ENCODE measurements around the gene HDAC7. TPM values are rescaled to one million over a fixed set of nuclear protein-coding genes. Genes with fewer than 3 reads are reported as not detected.
"Not testable (repeated sequence)": the region's sequence is repeated elsewhere in the genome, so short reads cannot be mapped to it uniquely, and the experiment has no call there.

HDAC7 gene
- polyA plus RNA-seq, 4 donors = 74.5 to 93.2 (median 80.1) TPM

DNA sequence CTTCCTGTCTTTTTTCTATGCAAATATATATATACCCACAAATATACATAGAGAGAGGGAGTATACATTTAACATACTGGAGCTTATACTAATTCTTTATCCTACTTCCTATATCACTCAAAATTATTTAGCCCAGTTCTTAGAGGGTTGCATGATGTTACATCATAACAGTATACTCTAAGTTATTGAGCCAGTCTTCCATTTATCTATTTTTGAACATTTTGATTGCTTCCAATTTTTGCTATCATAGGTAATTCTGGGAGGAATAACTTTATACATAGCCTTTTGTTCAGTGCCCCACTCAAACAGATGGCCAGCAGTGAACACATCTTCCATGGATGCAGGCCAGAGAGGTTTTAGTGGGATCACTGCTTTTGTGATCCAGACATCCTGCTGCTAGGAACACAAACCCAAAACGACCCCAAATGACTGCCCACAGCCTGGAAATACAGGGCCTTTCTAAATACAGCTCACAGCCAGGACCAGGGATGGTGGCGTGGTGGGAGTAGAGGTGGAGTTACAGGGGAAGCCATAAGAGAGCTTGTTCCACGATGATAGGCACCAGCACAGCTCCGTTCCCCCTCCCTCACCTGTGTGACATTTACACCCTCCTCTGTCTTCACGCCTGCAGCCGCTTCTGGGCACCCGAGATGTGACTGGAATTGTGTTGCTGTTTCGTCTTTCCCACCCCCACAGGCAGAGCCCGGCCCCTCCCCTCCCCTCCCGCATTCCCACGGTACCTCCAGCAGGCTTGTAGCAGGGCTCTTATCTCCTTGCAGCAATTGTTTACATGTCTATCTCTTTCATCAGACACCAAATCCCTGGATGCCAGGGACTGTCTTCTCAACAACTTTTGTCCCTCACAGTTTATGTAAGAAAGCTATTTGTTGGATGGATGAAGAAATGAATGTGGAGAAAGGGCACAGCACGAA is 30.7 kb upstream of the HDAC7 start:
- DNase-seq (ENCODE audit: low read depth in 4 of 4, low spot score in 3 of 4) = no peak

DNA sequence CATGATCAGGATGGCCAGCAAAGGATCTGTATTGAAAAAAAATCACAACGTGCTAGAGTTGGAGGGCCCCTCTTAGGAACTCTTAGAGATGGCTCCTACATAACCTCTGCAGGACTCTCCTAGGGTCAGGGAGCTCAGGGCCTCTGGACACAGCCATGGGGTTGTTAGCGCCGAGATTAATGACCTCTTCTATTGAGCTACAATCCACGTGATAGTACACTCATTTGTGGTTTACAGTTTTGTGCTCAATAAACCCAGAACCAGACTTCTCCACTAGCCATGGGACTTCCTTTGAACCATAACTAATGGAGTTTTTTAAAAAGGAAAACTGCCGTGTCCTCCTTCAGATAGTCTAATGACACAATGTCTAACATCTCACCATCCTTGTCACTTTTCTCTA is 29.6 kb upstream of the HDAC7 start:
- DNase-seq (ENCODE audit: low read depth in 4 of 4, low spot score in 3 of 4) = no peak

DNA sequence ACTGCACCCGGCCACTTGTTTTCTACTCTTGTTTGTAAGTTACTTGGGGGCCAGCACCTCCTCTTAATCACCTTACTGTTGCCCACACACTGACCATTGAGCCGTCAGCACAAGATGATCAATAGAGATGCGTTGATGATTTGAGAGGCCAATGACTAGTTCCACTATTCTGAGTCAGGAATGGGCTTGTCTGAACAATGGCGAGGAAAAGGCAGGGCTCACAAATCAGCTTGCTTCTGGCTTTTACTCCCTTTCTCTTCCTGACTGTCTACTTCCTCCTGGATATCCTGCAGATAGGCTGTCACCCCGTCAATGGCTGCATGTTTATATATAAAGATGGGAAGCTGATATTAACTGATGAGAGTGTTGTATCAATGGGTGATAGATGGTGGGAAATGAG is 29.1 kb upstream of the HDAC7 start:
- DNase-seq (ENCODE audit: low read depth in 4 of 4, low spot score in 3 of 4) = no peak

- DNase-seq (ENCODE audit: low read depth in 4 of 4, low spot score in 3 of 4) = no peak
Measured at GRCh38 chr12:47846294-47846996, 26.7 kb upstream of the HDAC7 start.

DNA sequence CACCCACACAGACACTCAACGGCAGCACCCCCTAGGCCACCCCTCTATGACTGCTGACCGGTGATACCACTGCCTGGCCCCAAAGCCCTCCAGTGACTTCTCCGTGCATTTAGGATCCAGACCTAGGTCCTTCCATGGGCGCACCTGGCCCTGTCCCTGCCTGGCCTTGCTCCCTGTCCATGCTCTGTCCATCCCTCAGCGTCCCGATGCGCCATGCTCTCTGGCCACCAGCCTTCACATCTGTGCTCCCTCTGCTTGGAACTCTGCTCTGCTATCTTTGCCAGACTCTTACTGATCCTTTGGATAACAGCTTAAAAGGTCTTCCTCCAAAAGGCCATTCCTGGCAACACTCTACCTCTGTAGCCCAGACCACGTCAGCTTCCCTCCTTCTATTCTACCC is 25.4 kb upstream of the HDAC7 start:
- no peak for DNase-seq (ENCODE audit: low read depth in 4 of 4, low spot score in 3 of 4)

- DNase-seq (ENCODE audit: low read depth in 4 of 4, low spot score in 3 of 4) = no peak
Measured at GRCh38 chr12:47844264-47845019, 24.7 kb upstream of the HDAC7 start.

DNA sequence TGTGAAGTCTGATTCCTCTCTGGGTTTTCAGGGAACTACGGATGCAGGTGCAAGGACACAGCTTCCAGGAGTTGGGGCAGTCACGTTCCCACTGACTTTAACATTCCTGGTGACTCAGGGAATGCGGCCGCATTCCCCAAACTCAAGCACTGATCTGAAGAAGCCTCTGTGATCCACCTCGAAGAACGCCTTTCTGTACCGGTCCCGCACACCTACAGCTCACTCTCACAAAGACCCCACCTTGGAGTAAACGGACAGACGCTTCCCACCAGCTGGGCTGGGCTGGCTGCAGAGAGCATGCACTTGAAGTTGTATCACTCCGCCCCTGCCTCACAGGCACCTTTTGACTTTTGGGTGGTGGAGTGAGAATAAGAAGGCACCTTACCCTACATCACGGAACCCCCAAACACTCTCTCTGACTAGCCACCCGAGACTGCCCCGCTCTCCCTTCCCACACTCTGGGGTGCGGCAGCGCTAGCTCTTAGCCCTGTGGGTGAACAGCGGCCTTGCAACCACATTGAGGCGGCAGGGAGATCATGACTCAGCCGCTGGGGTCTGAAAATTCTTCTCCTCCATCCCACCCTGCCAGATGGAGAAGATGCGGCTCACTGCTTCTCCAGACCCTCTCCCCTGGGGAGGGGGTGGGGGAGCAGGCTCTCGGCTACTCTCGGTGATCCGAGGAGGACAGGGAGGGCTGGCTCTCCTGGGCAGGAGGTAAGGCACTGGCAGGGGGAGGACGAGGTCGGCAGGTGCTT is 23.7 kb upstream of the HDAC7 start:
- no peak for DNase-seq (ENCODE audit: low read depth in 4 of 4, low spot score in 3 of 4)

DNA sequence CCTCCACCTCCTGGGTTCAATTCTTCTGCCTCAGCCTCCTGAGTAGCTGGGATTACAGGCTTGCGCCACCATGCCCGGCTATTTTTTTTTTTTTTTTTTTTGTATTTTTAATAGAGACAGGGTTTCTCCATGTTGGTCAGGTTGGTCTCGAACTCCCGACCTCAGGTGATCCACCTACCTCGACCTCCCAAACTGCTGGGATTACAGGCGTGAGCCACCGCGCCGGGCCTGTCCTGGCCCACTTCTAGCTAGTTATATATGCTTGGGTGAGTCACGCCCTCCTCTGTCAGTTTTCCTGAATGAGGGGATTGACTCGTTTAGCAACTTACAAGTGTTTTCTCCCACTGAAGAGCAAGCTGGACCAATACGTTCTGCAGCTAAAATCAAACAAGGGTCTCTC is 22.8 kb upstream of the HDAC7 start:
- not testable (repeated sequence) for DNase-seq (ENCODE audit: low read depth in 4 of 4, low spot score in 3 of 4)

DNA sequence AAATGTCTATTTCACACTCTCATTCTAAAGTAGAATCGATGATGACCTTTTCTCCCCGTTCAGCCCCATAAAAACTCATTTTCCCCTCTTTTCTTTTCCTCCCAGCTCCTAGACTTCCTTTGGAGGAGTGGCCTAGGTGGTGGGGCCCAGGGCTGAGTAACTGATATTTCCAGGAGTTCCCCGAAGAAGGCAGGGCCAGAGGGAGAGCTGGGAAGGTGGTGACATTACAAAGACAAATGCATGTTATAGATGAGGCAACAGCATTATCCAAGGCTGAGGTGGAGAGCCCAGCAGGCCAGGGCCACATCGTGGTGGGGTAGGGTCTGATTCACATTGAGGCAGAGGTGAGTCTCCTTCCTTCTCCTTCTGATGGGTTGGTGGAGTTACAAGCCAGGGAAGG is 22.2 kb upstream of the HDAC7 start:
- DNase-seq (ENCODE audit: low read depth in 4 of 4, low spot score in 3 of 4) = no peak

- no peak for DNase-seq (ENCODE audit: low read depth in 4 of 4, low spot score in 3 of 4)
Measured at GRCh38 chr12:47841501-47841900, 21.8 kb upstream of the HDAC7 start.

DNA sequence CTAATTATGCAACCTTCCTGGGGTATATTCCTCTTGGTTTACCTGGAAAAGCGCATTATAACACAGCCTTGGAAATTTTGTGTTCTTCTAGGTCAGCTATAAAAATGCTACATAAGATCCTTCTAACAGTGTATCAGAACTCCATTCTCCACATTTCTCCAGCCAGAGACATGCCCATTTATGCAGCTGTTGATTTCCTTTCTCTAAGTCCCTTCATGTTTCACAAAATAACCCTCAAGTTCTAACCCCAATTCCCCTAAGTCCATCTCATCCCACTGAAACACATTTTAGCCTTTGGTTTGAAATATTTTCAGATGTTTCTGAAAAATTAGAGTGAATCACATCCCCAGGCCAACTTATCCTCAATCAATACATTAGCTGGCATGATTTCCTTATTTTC is 20.9 kb upstream of the HDAC7 start:
- DNase-seq (ENCODE audit: low read depth in 4 of 4, low spot score in 3 of 4) = no peak

DNA sequence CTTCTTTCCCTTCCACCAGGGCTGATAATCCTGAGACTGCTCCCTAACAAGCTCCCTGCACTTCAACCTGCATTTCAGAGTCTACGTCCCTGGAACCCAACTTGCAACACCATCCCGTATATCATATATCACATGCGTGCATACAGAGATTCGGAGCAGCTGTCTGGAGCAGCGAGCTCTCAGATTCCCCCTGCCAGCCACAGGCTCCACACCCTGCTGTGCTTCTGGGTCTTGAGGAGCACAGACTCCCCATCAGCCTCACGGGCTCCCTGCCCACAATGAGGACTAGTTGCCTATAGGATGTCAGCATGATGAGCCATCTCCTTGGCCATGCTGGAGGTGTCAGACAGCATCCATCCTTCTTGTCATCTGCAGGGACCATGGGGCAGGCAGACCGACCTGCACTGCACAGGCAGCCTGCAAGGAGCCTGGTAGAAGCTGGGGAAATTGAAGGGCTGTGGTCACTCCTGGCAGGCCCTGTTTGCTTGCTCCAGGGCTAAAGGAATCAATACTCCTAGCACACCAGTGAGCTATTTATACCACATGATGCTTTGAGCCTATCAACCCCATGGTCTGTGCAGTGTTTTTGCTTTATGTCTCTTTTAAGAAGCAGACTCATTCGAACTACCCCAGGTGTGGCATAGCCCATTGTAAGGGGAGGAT is 19.6 kb upstream of the HDAC7 start:
- DNase-seq (ENCODE audit: low read depth in 4 of 4, low spot score in 3 of 4) = no peak

- no peak for DNase-seq (ENCODE audit: low read depth in 4 of 4, low spot score in 3 of 4)
Measured at GRCh38 chr12:47838286-47838931, 18.7 kb upstream of the HDAC7 start.

- no peak for DNase-seq (ENCODE audit: low read depth in 4 of 4, low spot score in 3 of 4)
Measured at GRCh38 chr12:47837190-47838171, 17.8 kb upstream of the HDAC7 start.

DNA sequence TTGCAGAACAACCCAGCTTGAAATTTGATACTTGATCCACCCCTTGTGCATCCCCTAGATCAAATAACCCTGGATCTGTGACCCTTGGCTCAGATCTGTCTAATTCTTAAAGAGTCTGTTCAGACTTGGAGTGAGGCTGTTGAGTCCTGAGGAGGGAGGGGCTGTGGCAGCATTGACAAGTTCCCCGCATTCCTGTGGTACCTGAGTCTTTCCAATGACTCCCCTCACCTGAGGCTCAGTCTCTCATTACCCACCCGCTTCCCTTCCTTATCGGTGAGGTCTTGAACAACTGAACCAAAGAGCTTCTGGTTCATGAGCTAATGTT is 16.1 kb upstream of the HDAC7 start:
- no peak for DNase-seq (ENCODE audit: low read depth in 4 of 4, low spot score in 3 of 4)

DNA sequence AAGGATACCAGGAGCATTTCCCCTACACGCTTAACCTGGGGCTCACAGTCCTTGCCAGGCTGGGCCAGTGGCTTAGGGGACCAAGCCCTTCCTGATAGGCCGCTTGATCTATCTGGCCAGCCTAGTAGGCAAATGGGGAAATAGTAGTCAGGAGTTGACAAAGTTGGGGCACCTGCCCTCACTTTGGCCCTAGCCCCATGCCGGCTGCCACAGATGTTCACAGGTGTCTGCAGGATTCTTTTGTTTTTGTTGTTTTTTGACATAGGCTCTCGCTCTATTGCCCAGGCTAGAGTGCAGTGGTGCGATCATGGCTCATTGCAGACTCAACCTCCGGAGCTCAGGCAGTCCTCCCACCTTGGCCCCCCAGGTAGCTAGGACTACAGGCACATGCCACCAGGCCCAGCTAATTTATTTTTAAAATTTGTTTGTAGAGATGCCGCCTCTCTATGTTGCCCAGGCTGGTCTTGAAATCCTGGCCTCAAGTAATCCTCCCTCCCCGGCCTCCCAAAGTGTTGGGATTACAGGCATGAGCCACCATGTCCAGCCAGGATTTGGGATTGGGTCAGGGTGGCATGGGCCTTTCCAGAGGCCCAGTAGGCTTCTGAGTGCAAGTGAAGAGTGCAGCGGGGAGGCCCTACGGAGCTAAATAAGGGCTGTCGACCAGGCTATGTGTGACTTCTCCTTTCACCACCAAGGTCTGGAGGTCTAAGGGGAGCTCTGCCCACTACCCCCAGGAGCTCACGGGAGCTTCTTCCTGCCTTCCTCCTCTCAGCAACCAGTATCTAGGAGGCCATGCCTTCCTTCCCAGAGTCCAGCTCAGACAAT is 15.5 kb upstream of the HDAC7 start:
- no peak for DNase-seq (ENCODE audit: low read depth in 4 of 4, low spot score in 3 of 4)

DNA sequence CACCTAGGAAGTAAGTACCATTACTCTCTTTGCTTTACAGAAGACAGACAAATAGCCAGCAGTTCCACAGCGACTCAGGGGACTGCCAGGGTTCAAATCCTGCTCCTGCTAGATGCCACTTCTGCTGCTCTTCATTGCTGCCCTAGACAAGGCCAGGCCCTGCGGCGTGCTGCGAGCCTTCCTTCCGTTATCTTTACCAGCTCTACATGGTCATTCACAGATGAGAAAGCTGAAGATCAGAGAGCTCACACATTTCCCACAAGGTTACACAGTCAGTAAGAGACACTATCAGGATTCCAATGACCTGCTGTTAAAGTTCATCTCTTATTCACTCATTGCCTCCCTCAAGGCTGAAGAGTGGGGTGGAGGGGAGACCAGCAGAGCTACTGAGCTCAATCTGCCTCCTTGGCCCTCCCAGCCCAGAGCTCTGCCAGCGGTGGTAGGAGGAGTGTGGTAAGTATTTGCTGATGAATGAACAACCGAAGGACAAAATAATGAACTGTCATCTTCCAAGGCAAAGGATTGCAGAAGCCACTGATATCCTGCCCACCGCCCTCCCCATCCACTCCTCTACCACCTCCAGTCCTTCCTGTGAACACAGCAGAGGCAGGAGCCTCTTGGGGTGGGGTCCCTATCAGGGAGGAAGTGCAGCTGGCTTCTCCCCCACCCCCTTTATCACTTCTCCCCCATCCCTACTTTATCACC is 14.6 kb upstream of the HDAC7 start:
- DNase-seq (ENCODE audit: low read depth in 4 of 4, low spot score in 3 of 4) = no peak
